Nephron progenitor cell (in vitro differentiated cells): Measurements from ENCODE around the gene CEP120.
A peak's percentile ranks its signal among the peaks of the same experiment; 100 is the strongest.
"Not testable (repeated sequence)": the region's sequence is repeated elsewhere in the genome, so short reads cannot be mapped to it uniquely, and the experiment has no call there.

Experiments
- DNase-seq: peaks from one replicate; pipeline ENCODE4 v3.0.0; 2021
- H3K27ac Mint-ChIP-seq: 2 replicates; pipeline ENCODE4 v1.8.0; 2021; ENCODE audit warnings: mild to moderate bottlenecking, moderate library complexity, mixed read lengths
- H3K27me3 Mint-ChIP-seq: 2 replicates; pipeline ENCODE4 v1.8.0; 2021; ENCODE audit warnings: mild to moderate bottlenecking, low read depth, mixed read lengths; ENCODE audit not compliant: poor library complexity
- H3K36me3 Mint-ChIP-seq: 2 replicates; pipeline ENCODE4 v1.8.0; 2021; ENCODE audit warnings: low read depth, mixed read lengths
- H3K4me1 Mint-ChIP-seq: 2 replicates; pipeline ENCODE4 v1.8.0; 2021; ENCODE audit warnings: mixed read lengths
- H3K4me3 Mint-ChIP-seq: 2 replicates; pipeline ENCODE4 v1.8.0; 2021; ENCODE audit warnings: mild to moderate bottlenecking, moderate library complexity, mixed read lengths
- H3K9me3 Mint-ChIP-seq: 2 replicates; pipeline ENCODE4 v1.8.0; 2021; ENCODE audit warnings: mild to moderate bottlenecking, moderate library complexity, mixed read lengths
- TF ChIP-seq, protein P1 (sequence below): fragments of 200-600 bp; sonication (generic); IDR thresholded peaks from 2 replicates; pipeline ENCODE4 v1.5.0; 2021; ENCODE audit warnings: antibody characterized with exemption

CEP120 gene

DNA sequence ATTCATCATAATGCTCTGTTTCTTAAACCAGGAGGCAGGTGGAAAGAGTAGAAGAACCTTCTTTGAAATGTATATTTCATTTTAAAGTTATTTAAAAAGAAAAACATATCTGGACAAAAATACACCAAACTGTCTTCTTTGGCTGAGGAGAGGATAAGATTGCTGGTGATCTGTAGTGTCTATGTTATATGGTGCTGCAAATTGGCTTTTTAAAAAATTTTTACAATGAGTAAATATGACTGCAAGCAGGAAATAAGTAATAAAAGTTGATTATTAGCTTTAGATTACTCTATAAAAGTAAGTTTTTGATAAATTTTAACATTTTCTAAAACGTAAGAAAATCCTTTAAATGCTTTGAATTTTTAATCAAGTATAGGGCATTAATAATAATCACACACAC lies 64.9 kb downstream of the CEP120 start:
- H3K27ac Mint-ChIP-seq, result no peak overlapping the region

DNA sequence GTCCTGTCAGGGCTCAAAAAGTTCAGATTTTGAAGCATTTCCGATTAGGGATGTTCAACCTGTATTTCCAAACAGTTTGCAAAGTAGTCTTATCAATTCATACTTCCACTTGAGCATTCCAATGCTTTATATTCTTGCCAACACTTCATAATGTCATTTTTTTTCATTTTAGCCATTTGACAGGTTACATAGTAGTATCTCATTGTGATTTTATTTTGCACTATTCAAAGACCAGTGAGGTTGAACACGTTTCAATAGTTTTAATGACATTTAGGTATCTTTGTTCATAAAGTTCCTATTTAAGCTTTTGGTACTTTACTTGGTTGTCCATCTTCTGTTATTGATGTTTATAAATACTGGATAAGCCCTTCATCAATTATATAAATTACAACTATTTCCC lies 71.4 kb downstream of the CEP120 start:
- DNase-seq, result no peak
- TF ChIP-seq, protein P1, sequence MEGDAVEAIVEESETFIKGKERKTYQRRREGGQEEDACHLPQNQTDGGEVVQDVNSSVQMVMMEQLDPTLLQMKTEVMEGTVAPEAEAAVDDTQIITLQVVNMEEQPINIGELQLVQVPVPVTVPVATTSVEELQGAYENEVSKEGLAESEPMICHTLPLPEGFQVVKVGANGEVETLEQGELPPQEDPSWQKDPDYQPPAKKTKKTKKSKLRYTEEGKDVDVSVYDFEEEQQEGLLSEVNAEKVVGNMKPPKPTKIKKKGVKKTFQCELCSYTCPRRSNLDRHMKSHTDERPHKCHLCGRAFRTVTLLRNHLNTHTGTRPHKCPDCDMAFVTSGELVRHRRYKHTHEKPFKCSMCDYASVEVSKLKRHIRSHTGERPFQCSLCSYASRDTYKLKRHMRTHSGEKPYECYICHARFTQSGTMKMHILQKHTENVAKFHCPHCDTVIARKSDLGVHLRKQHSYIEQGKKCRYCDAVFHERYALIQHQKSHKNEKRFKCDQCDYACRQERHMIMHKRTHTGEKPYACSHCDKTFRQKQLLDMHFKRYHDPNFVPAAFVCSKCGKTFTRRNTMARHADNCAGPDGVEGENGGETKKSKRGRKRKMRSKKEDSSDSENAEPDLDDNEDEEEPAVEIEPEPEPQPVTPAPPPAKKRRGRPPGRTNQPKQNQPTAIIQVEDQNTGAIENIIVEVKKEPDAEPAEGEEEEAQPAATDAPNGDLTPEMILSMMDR, result no peak
- H3K4me1 Mint-ChIP-seq, result peaks cover 5% of the 10 kb centered on the region
- no peaks in the 10 kb centered on the region for H3K27me3 Mint-ChIP-seq
- H3K4me3 Mint-ChIP-seq, result no peak overlapping the region
- H3K9me3 Mint-ChIP-seq, result peaks cover 32% of the 10 kb centered on the region
- peaks cover 55% of the 10 kb centered on the region for H3K36me3 Mint-ChIP-seq
- no peak overlapping the region for H3K27ac Mint-ChIP-seq

More for the DNA sequence above, 64.9 kb downstream of the CEP120 start:
- TF ChIP-seq, protein P1, result no peak
- no peaks in the 10 kb centered on the region for H3K27me3 Mint-ChIP-seq
- DNase-seq, result no peak
- H3K4me3 Mint-ChIP-seq, result no peak overlapping the region
- H3K36me3 Mint-ChIP-seq, result peaks cover 61% of the 10 kb centered on the region
- peaks cover 35% of the 10 kb centered on the region for H3K9me3 Mint-ChIP-seq
- no peaks in the 10 kb centered on the region for H3K4me1 Mint-ChIP-seq

DNA sequence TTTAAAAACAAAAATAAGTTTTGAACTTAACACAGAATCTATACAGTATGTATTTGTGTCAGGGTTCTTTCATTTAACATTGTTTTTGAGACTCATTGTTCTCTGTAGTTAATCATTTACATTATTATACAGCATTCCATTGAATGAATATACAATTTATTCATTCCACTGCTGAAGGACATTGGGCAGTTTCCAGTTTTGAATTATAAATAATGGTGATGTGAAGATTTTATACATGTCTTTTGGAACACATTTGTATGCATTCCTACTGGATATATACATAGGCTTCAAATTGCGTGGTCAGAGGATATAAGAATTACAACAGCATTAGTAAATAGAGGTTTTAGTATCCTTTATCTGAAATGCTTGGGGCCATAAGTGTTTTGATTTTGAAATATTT lies 72.0 kb downstream of the CEP120 start:
- Mint-ChIP-seq H3K4me3 (no peak overlapping the region), H3K27me3 (no peaks in the 10 kb centered on the region), H3K4me1 (peaks cover 5% of the 10 kb centered on the region), H3K9me3 (peaks cover 26% of the 10 kb centered on the region), H3K27ac (no peak overlapping the region), H3K36me3 (peaks cover 53% of the 10 kb centered on the region)
- TF ChIP-seq, protein P1, result no peak
- DNase-seq, result no peak

DNA sequence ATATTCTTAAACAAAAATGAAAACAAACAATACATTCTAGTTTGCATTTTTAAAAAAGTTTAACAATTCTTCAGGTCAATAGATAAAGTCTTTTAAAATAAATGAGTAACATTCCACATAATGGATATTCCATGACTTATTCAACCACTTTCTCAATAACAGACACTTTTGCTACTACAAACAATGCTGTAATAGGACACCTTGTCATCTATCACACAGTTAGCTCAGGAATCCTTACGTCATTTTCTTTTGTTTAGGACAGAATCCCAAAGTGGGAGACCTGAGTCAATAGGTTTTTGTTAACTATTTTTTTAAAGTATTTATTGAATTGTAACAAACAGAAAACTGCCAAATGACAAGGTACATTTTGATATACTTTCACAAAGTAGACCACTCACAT lies 72.5 kb downstream of the CEP120 start:
- DNase-seq, result no peak
- TF ChIP-seq, protein P1, result no peak
- Mint-ChIP-seq H3K4me1 (peaks cover 5% of the 10 kb centered on the region), H3K27ac (no peak overlapping the region), H3K27me3 (no peaks in the 10 kb centered on the region), H3K9me3 (peaks cover 22% of the 10 kb centered on the region), H3K4me3 (no peak overlapping the region), H3K36me3 (peaks cover 53% of the 10 kb centered on the region)

GRCh38 chr5:123344816-123345426 lies 78.3 kb downstream of the CEP120 start:
- Mint-ChIP-seq H3K4me3 (no peak overlapping the region), H3K27ac (no peak overlapping the region), H3K36me3 (peaks cover 22% of the 10 kb centered on the region), H3K27me3 (no peaks in the 10 kb centered on the region), H3K4me1 (peaks cover 5% of the 10 kb centered on the region), H3K9me3 (no peaks in the 10 kb centered on the region)
- peak; percentile 5 for DNase-seq
- TF ChIP-seq, protein P1, result peak; percentile 59

DNA sequence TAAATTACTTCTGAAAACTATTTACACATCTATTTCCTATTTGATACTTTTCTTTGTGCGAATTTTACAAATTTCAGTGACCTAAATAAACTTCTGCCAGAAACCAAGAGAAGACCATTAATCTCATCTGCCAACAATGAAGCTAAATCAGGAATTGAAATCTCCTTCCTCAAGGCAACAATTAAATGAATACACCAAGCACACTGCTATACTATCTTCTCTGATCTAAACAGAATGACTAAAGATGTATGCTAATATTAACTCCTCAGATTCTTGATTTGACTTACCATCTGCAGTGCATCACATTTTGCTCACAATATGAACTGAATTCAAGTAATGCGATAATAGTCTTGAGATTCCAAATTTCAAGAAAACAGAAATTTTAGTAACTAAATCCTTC lies 82.3 kb downstream of the CEP120 start:
- Mint-ChIP-seq H3K36me3 (peaks cover under 1% of the 10 kb centered on the region), H3K27ac (no peak overlapping the region), H3K9me3 (no peaks in the 10 kb centered on the region), H3K4me1 (no peaks in the 10 kb centered on the region), H3K27me3 (no peaks in the 10 kb centered on the region), H3K4me3 (no peak overlapping the region)
- TF ChIP-seq, protein P1, result no peak
- no peak for DNase-seq

DNA sequence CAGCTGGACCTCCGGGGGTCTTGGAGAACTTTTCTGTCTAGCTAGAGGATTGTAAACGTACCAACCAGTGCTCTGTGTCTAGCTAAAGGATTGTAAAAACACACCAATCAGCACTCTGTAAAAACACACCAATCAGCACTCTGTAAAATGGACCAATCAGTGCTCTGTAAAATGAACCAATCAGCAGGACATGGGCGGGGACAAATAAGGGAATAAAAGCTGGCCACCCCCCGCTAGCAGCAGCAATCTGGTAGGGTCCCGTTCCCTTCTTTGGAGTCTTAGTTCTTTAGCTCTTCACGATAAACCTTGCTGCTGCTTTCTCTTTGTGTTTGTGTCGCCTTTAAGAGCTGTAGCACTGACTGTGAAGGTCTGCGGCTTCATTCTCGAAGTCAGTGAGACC lies 114.8 kb downstream of the CEP120 start:
- H3K9me3 Mint-ChIP-seq, H3K27me3 Mint-ChIP-seq, DNase-seq, H3K4me3 Mint-ChIP-seq, H3K36me3 Mint-ChIP-seq, H3K4me1 Mint-ChIP-seq: not testable (repeated sequence)
- peak overlapping the region; percentile 51 for H3K27ac Mint-ChIP-seq
